Activated T-helper 17 cell treated with anti-CD3 and anti-CD28 coated beads, Interleukin-2, amount 50 U/mL, for 72 hours (primary cell): ENCODE data around the gene IRAK4. TPM values are rescaled to one million over a fixed set of nuclear protein-coding genes. Genes with fewer than 3 reads are reported as not detected.
A peak's percentile ranks its signal among the peaks of the same experiment; 100 is the strongest.

ENCODE experiments used
- ATAC-seq: fragments of 150-1000 bp; cut with Tn5 transposase; replicated peaks from 2 replicates; pipeline ENCODE4 v1.10.0; 2021; ENCODE audit warnings: mild to moderate bottlenecking, moderate library complexity
- H3K27ac Mint-ChIP-seq: one replicate; pipeline ENCODE4 v1.8.0; 2022; ENCODE audit warnings: mixed read lengths
- H3K27me3 Mint-ChIP-seq: one replicate; pipeline ENCODE4 v1.8.0; 2022; ENCODE audit warnings: mixed read lengths
- H3K36me3 Mint-ChIP-seq: one replicate; pipeline ENCODE4 v1.8.0; 2022; ENCODE audit warnings: low read depth, mild to moderate bottlenecking, mixed read lengths
- H3K4me1 Mint-ChIP-seq: one replicate; pipeline ENCODE4 v1.8.0; 2022; ENCODE audit warnings: mixed read lengths
- H3K4me3 Mint-ChIP-seq: one replicate; pipeline ENCODE4 v1.8.0; 2022; ENCODE audit warnings: mild to moderate bottlenecking, mixed read lengths
- H3K9me3 Mint-ChIP-seq: one replicate; pipeline ENCODE4 v1.8.0; 2022; ENCODE audit warnings: mixed read lengths
- total RNA-seq, 2 donors: library from RNA; stranded (reverse); gene quantifications; one replicate each; pipeline ENCODE4 v1.2.3, GENCODE V29; 2022

The IRAK4 gene
- total RNA-seq, 2 donors from 2014 or later, result 26.3 to 29.4 TPM

GRCh38 chr12:43805149-43805859 lies 46.6 kb downstream of the IRAK4 start:
- peaks cover 48% of the 10 kb centered on the region for H3K36me3 Mint-ChIP-seq
- H3K9me3 Mint-ChIP-seq, result no peaks in the 10 kb centered on the region
- no peaks in the 10 kb centered on the region for H3K4me1 Mint-ChIP-seq
- H3K27me3 Mint-ChIP-seq, result no peaks in the 10 kb centered on the region
- H3K27ac Mint-ChIP-seq, result peak overlapping the region; percentile 95
- ATAC-seq, result no peak
- H3K4me3 Mint-ChIP-seq, result peak overlapping the region; percentile 95

GRCh38 chr12:43805860-43806736 lies 47.3 kb downstream of the IRAK4 start, which contains the start of gene TWF1:
TSS of gene TWF1 (minus strand) at chr12:43806317. CDS start at chr12:43806245, 72 bp downstream.
- Mint-ChIP-seq H3K4me3 (peak within 1 kb of the TSS; percentile 95), H3K9me3 (no peaks in the 10 kb centered on the region), H3K36me3 (peaks cover 40% of the 10 kb centered on the region), H3K4me1 (no peaks in the 10 kb centered on the region), H3K27ac (peak within 1 kb of the TSS; percentile 99), H3K27me3 (no peaks in the 10 kb centered on the region)
- ATAC-seq, result peak; percentile 98

- no peaks in the 10 kb centered on the region for H3K4me1 Mint-ChIP-seq
- peak overlapping the region; percentile 99 for H3K27ac Mint-ChIP-seq
- ATAC-seq, result no peak
- peak overlapping the region; percentile 95 for H3K4me3 Mint-ChIP-seq
- H3K27me3 Mint-ChIP-seq, result no peaks in the 10 kb centered on the region
- H3K9me3 Mint-ChIP-seq, result no peaks in the 10 kb centered on the region
- H3K36me3 Mint-ChIP-seq, result peaks cover 37% of the 10 kb centered on the region
These were observed 48.0 kb downstream of the IRAK4 start for GRCh38 chr12:43806737-43807072.

GRCh38 chr12:43807386-43807785 lies 48.6 kb downstream of the IRAK4 start:
- H3K4me1 Mint-ChIP-seq, result no peaks in the 10 kb centered on the region
- peak overlapping the region; percentile 95 for H3K4me3 Mint-ChIP-seq
- H3K27ac Mint-ChIP-seq, result peak overlapping the region; percentile 99
- H3K9me3 Mint-ChIP-seq, result no peaks in the 10 kb centered on the region
- ATAC-seq, result no peak
- no peaks in the 10 kb centered on the region for H3K27me3 Mint-ChIP-seq
- H3K36me3 Mint-ChIP-seq, result peaks cover 30% of the 10 kb centered on the region

GRCh38 chr12:43812057-43812456 lies 53.3 kb downstream of the IRAK4 start:
- no peak for ATAC-seq
- Mint-ChIP-seq H3K4me1 (peaks cover 6% of the 10 kb centered on the region), H3K36me3 (no peaks in the 10 kb centered on the region), H3K27ac (no peak overlapping the region), H3K4me3 (no peak overlapping the region), H3K9me3 (no peaks in the 10 kb centered on the region), H3K27me3 (no peaks in the 10 kb centered on the region)

- no peaks in the 10 kb centered on the region for H3K36me3 Mint-ChIP-seq
- no peaks in the 10 kb centered on the region for H3K9me3 Mint-ChIP-seq
- peaks cover 6% of the 10 kb centered on the region for H3K4me1 Mint-ChIP-seq
- H3K4me3 Mint-ChIP-seq, result no peak overlapping the region
- H3K27me3 Mint-ChIP-seq, result no peaks in the 10 kb centered on the region
- no peak overlapping the region for H3K27ac Mint-ChIP-seq
- ATAC-seq, result no peak
These were observed 54.2 kb downstream of the IRAK4 start for GRCh38 chr12:43812926-43813325.

GRCh38 chr12:43815416-43815815 lies 56.7 kb downstream of the IRAK4 start:
- ATAC-seq, result no peak
- Mint-ChIP-seq H3K4me3 (no peak overlapping the region), H3K9me3 (no peaks in the 10 kb centered on the region), H3K4me1 (peaks cover 6% of the 10 kb centered on the region), H3K27ac (no peak overlapping the region), H3K36me3 (no peaks in the 10 kb centered on the region), H3K27me3 (no peaks in the 10 kb centered on the region)

- H3K27ac Mint-ChIP-seq, result peak overlapping the region; percentile 29
- peak; percentile 95 for ATAC-seq
- no peaks in the 10 kb centered on the region for H3K36me3 Mint-ChIP-seq
- H3K9me3 Mint-ChIP-seq, result no peaks in the 10 kb centered on the region
- no peaks in the 10 kb centered on the region for H3K27me3 Mint-ChIP-seq
- no peak overlapping the region for H3K4me3 Mint-ChIP-seq
- peaks cover 6% of the 10 kb centered on the region for H3K4me1 Mint-ChIP-seq
These were observed 57.4 kb downstream of the IRAK4 start for GRCh38 chr12:43816168-43816567.

- Mint-ChIP-seq H3K27me3 (no peaks in the 10 kb centered on the region), H3K36me3 (no peaks in the 10 kb centered on the region), H3K27ac (no peak overlapping the region), H3K9me3 (no peaks in the 10 kb centered on the region), H3K4me1 (no peaks in the 10 kb centered on the region), H3K4me3 (no peak overlapping the region)
- ATAC-seq, result no peak
These were observed 65.5 kb downstream of the IRAK4 start for GRCh38 chr12:43824207-43824775.

- Mint-ChIP-seq H3K27ac (no peak overlapping the region), H3K27me3 (no peaks in the 10 kb centered on the region), H3K9me3 (no peaks in the 10 kb centered on the region), H3K4me1 (peaks cover 1% of the 10 kb centered on the region), H3K4me3 (no peak overlapping the region), H3K36me3 (no peaks in the 10 kb centered on the region)
- ATAC-seq, result no peak
These were observed 67.9 kb downstream of the IRAK4 start for GRCh38 chr12:43826681-43827080.

- H3K4me3 Mint-ChIP-seq, result no peak overlapping the region
- H3K4me1 Mint-ChIP-seq, result peaks cover 5% of the 10 kb centered on the region
- no peaks in the 10 kb centered on the region for H3K27me3 Mint-ChIP-seq
- ATAC-seq, result no peak
- H3K9me3 Mint-ChIP-seq, result no peaks in the 10 kb centered on the region
- H3K27ac Mint-ChIP-seq, result no peak overlapping the region
- no peaks in the 10 kb centered on the region for H3K36me3 Mint-ChIP-seq
These were observed 68.3 kb downstream of the IRAK4 start for GRCh38 chr12:43827093-43827492.

GRCh38 chr12:43832463-43833168 lies 73.9 kb downstream of the IRAK4 start:
- H3K4me1 Mint-ChIP-seq, result peaks cover 27% of the 10 kb centered on the region
- H3K4me3 Mint-ChIP-seq, result peak overlapping the region; percentile 40
- no peaks in the 10 kb centered on the region for H3K9me3 Mint-ChIP-seq
- no peaks in the 10 kb centered on the region for H3K36me3 Mint-ChIP-seq
- no peaks in the 10 kb centered on the region for H3K27me3 Mint-ChIP-seq
- H3K27ac Mint-ChIP-seq, result peak overlapping the region; percentile 60
- peak; percentile 65 for ATAC-seq

GRCh38 chr12:43835264-43835655 lies 76.5 kb downstream of the IRAK4 start:
- Mint-ChIP-seq H3K36me3 (no peaks in the 10 kb centered on the region), H3K27me3 (no peaks in the 10 kb centered on the region), H3K9me3 (no peaks in the 10 kb centered on the region), H3K4me1 (peaks cover 35% of the 10 kb centered on the region), H3K27ac (no peak overlapping the region), H3K4me3 (peak overlapping the region; percentile 83)
- ATAC-seq, result no peak
